Erythroblast (primary cell): ENCODE measurements around the gene LRTM2.

Source experiments
- DNase-seq, 2 experiments: peaks; one replicate each; lab custom pipeline; 2025; lab: John Stamatoyannopoulos, UW
- GATA1 ChIP-seq: IDR thresholded peaks from 2 replicates; pipeline ENCODE4 v1.6.1; 2011; ENCODE audit warnings: low read depth, mild to moderate bottlenecking, control low read depth, low read length, moderate library complexity
- POLR2A ChIP-seq: IDR thresholded peaks from 2 replicates; pipeline ENCODE4 v1.6.1; 2011; ENCODE audit warnings: mild to moderate bottlenecking, low read length

The LRTM2 gene

GRCh38 chr12:1821805-1822204 lies 1.4 kb downstream of the LRTM2 start:
- TF ChIP-seq GATA1 (no peak), POLR2A (no peak)
- peak in 1 of 2 experiments; percentile 36 for DNase-seq

GRCh38 chr12:1822699-1823098 lies 2.3 kb downstream of the LRTM2 start:
- no peak for DNase-seq
- no peak for TF ChIP-seq GATA1
- TF ChIP-seq POLR2A: no peak

- no peak for DNase-seq
- TF ChIP-seq GATA1 (no peak), POLR2A (no peak)
Observed at GRCh38 chr12:1823237-1823636, 2.9 kb downstream of the LRTM2 start.

GRCh38 chr12:1825382-1826102 lies 5.2 kb downstream of the LRTM2 start:
- TF ChIP-seq POLR2A (no peak), GATA1 (no peak)
- no peak for DNase-seq

GRCh38 chr12:1826401-1826800 lies 6.0 kb downstream of the LRTM2 start:
- DNase-seq: no peak
- TF ChIP-seq GATA1: no peak
- TF ChIP-seq POLR2A: no peak

GRCh38 chr12:1826867-1827705 lies 6.7 kb downstream of the LRTM2 start:
- no peak for DNase-seq
- TF ChIP-seq GATA1: no peak
- no peak for TF ChIP-seq POLR2A

GRCh38 chr12:1827826-1828805 lies 7.8 kb downstream of the LRTM2 start:
- no peak for DNase-seq
- TF ChIP-seq POLR2A: no peak
- TF ChIP-seq GATA1: no peak

GRCh38 chr12:1828856-1829255 lies 8.5 kb downstream of the LRTM2 start:
- TF ChIP-seq GATA1 (no peak), POLR2A (no peak)
- DNase-seq: no peak

- no peak for TF ChIP-seq POLR2A
- no peak for TF ChIP-seq GATA1
- no peak for DNase-seq
Observed at GRCh38 chr12:1829306-1829900, 9.0 kb downstream of the LRTM2 start.

GRCh38 chr12:1830401-1830845 lies 10.1 kb downstream of the LRTM2 start:
- no peak for TF ChIP-seq GATA1
- no peak for TF ChIP-seq POLR2A

GRCh38 chr12:1830981-1831963 lies 10.9 kb downstream of the LRTM2 start:
- peak; percentile 53 to 56 for DNase-seq
- TF ChIP-seq POLR2A: no peak
- TF ChIP-seq GATA1: no peak

More at GRCh38 chr12:1830401-1830845, 10.1 kb downstream of the LRTM2 start:
- no peak for DNase-seq

GRCh38 chr12:1832801-1833595 lies 12.6 kb downstream of the LRTM2 start:
- DNase-seq: no peak
- TF ChIP-seq POLR2A: no peak
- TF ChIP-seq GATA1: no peak
